HUDEP-2 (cell line): ENCODE results near the gene STON2.
"Not testable (repeated sequence)": the region's sequence is repeated elsewhere in the genome, so short reads cannot be mapped to it uniquely, and the experiment has no call there.

ENCODE experiments used
- DNase-seq, 76 experiments: peaks; one replicate each; lab custom pipeline; 2025; ENCODE audit not compliant: unreplicated experiment in 76 of 76; lab: John Stamatoyannopoulos, UW

Gene STON2

GRCh38 chr14:81273961-81274575 is 126.1 kb downstream of the STON2 start:
- no peak for DNase-seq

GRCh38 chr14:81273521-81273920 is 126.6 kb downstream of the STON2 start:
- DNase-seq: no peak

- no peak for DNase-seq
Measured at GRCh38 chr14:81272317-81272716, 127.8 kb downstream of the STON2 start.

GRCh38 chr14:81269979-81270375 is 130.1 kb downstream of the STON2 start:
- no peak for DNase-seq

- peak in 37 of 76 experiments; percentile 3 to 73 (median 51) for DNase-seq
Measured at GRCh38 chr14:81269100-81269978, 130.8 kb downstream of the STON2 start.

GRCh38 chr14:81268016-81268416 is 132.1 kb downstream of the STON2 start:
- peak in 53 of 76 experiments; percentile 4 to 80 (median 51) for DNase-seq

GRCh38 chr14:81265636-81266169 is 134.4 kb downstream of the STON2 start:
- DNase-seq: no peak

GRCh38 chr14:81264671-81265070 is 135.5 kb downstream of the STON2 start:
- DNase-seq: no peak

GRCh38 chr14:81263777-81264410 is 136.2 kb downstream of the STON2 start:
- peak in 1 of 76 experiments; percentile 4 for DNase-seq

GRCh38 chr14:81261176-81261575 is 138.9 kb downstream of the STON2 start:
- no peak for DNase-seq

GRCh38 chr14:81260732-81261131 is 139.4 kb downstream of the STON2 start:
- DNase-seq: no peak

- DNase-seq: no peak
Measured at GRCh38 chr14:81256289-81256960, 143.7 kb downstream of the STON2 start.

GRCh38 chr14:81252278-81252677 is 147.8 kb downstream of the STON2 start:
- peak in 5 of 76 experiments; percentile 11 to 39 (median 15) for DNase-seq

GRCh38 chr14:81247271-81247766 is 152.8 kb downstream of the STON2 start:
- peak in 6 of 76 experiments; percentile 25 to 62 (median 34) for DNase-seq

GRCh38 chr14:81246461-81247270 is 153.5 kb downstream of the STON2 start:
- no peak for DNase-seq

GRCh38 chr14:81245771-81246170 is 154.4 kb downstream of the STON2 start:
- DNase-seq: no peak

- DNase-seq: not testable (repeated sequence)
Measured at GRCh38 chr14:81244431-81244830, 155.7 kb downstream of the STON2 start.

GRCh38 chr14:81243499-81243898 is 156.6 kb downstream of the STON2 start:
- no peak for DNase-seq

GRCh38 chr14:81236849-81237248 is 163.3 kb downstream of the STON2 start:
- DNase-seq: not testable (repeated sequence)

GRCh38 chr14:81236138-81236537 is 164.0 kb downstream of the STON2 start:
- no peak for DNase-seq
